Measurements from ENCODE around the gene TLR9.

The TLR9 gene

DNA sequence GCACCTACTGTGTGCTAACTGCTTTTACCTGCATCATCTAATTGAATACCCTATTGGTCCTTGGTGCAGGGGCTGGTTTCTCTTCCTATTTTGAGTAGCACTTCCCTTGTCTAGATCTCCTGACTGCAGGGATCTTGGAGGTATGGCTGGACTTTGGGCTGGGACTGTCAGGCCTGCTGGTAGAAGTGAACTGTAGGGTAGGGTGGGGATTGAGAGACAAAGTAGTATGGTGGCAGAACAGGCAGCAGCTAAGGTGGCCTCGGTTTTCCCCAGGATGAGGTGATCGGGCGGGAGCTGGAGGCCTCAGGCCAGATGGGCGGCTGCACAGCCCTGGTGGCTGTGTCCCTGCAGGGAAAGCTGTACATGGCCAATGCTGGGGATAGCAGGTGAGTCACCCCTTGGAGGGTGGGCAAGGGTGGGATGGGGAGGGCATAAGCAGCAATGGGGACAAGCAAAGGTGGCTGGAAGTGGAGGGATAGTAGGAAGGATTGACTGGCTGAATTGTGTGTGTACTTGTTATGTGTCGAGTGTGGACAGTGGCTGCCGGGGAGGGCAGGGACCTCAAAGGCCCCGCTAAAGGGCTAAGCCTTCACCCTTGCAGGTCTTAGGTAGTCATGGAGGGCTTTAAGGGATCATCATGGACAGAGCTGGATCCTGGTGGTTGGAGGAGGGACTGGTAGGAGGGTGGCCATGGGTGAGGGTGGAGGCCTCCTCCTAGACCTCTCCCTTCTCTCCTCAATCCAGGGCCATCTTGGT is 22.1 kb upstream of the TLR9 start:
- no peak for FAIRE-seq

DNA sequence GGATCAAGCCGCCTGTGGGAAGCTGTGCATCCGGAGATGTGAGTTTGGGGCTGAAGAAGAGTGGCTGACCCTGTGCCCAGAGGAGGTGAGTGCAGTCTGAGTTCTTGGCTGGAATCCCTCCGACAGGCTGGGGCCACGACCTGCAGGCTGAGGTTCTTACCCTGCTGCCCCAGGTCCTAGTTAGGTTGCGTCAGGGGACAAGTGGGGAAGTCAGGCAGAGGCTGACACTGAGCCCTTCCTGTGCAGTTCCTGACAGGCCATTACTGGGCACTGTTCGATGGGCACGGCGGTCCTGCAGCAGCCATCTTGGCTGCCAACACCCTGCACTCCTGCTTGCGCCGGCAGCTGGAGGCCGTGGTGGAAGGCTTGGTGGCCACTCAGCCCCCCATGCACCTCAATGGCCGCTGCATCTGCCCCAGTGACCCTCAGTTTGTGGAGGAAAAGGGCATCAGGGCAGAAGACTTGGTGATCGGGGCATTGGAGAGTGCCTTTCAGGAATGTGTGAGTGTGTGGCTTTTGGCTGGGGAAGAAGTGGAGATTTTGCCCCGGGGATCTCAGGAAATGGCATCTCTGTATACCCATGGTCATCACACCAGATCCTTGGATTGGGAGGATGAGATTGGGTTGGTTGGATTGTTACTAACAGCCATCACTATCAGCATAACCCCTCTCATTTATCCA is 21.4 kb upstream of the TLR9 start:
- FAIRE-seq: no peak

DNA sequence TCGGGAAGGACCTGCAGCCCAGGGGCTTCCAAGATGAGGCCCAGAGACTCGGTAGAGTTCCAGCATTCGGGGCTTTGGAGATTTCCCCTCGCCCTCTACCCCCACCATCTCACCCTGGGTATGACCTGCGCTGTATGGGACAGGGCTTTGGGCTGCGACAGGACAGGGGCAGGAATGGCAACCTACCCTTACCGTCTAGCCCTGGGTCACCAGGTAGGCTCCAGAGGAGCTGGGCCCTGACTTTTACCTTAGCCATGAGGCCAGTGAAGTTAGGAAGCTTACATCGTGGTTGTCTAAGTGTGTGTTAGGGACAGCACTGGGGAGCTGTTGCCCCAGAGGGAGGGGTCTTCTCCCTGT is 20.8 kb upstream of the TLR9 start:
- no peak for FAIRE-seq

DNA sequence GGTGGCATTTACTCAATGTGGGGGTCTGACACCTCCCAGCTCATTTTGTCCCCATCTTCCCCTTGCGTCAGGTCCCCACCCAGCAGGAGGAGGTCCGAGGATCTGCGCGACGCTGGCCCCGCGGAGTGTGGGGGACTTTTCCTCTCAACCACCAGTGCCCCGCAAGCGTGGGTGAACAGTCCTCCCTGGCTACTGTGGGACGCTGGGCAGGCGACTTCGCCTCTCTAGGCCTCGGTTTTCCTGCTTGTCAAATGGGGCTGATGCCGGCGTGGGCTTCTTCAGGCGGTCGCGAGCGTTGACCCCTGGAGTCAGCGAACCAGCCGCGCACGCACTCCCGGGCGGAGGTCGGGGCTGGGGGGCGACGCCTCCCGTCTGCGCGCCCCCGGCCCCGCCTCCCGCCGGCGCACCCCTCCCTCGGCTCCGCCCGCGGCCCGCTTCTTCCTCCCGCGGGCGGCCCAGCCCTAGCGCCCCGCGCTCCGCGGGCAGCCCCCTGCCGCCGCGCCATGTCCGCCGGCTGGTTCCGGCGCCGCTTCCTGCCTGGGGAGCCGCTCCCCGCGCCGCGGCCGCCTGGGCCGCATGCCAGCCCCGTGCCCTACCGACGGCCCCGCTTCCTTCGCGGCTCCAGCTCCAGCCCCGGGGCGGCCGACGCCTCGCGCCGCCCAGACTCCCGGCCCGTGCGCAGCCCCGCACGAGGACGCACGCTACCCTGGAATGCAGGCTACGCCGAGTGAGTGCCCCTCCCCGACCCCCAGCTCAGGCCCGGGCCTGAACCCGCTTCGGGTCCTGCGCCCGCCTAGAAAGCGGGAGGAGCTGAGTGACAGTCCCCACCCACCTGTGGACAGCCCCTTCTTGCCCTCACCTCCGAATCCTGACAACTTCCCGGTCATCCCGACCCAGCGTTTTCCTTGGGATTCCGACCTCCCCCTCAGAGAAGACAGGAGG is 20.1 kb upstream of the TLR9 start, which contains the start of gene PPM1M:
TSS of gene PPM1M (plus strand) at position 438 of the 942 bp plus-strand sequence. CDS start at position 504, 66 bp downstream.
- FAIRE-seq: no peak

DNA sequence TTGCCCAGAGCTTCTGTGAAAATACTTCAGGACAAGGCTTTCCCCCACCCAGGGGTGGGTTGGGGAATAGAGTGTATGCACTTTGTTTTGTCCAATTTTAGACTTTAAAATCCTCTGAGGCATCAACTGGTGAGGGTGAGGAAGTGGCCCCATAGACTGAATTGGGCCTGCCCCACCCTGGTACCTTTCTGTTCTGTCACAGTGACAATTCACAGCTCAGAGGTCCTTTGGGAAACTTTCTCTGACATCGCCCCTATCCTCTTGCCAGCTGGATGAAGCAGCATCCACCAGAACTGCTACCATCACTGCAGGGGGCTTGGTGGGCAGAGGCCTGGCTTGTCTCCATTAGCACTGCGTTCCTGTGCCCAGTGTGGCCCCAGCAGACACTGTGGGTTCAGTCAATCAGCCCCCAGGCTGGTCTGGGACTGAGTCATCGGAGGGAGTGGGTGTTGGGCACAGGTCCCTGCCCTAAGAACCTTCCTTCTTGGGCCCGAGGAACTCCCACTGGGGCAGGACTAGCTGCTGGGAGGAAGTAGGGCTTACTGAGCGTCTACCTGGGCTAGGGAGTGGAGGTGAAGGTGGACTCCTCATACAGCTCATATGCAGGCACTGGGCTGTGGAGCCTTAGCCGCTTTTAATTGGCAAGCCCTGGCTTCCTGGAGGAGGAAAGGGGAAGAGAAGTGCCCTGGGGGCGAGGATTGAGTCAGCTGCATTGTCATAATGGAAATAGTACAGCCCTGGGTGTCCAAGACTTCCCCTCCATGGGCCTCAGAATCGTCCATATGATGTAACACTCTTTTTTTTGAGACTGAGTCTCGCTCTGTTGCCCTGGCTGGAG is 18.6 kb upstream of the TLR9 start:
- no peak for FAIRE-seq

DNA sequence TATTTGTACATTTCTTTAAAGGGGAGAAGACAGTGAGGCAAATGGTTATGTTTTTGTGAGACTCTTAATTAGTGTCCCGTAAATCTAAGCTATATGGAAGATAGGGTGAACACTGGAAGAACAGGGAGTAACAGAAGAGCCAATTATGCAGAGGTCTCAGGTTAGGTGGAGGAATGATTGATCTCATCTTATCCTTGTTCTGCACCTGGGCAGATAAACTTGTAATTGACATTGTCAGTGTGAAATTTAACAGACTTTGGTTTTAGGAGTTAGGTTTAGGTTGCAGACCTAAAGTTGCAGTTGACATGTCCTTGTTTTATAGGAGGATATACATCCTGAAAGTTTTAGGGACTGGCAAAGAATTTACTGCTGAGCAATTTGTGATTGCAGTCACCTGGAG is 16.6 kb upstream of the TLR9 start:
- FAIRE-seq: no peak

DNA sequence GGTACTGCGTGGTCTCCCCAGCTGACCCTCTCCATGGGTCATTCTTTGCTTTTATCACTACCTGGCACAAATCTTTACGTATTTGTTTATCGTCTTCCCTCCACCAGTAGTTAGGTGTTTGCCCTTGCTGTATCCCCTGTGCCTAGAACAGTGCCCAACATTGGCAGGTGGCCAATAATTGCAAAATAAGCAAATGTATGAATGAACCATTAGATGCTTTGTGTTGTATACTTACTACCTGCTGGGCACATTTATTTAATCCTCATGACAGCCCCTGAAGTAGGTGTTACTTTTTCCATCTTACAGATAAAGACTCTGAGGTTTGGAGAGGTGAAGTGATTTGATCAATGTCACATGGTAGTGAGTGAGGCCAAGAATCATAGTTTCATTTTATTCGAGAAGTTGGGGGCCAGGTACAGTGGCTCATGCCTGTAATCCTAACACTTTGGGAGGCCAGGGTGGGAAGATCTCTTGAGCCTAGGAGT is 15.5 kb upstream of the TLR9 start:
- FAIRE-seq: no peak

DNA sequence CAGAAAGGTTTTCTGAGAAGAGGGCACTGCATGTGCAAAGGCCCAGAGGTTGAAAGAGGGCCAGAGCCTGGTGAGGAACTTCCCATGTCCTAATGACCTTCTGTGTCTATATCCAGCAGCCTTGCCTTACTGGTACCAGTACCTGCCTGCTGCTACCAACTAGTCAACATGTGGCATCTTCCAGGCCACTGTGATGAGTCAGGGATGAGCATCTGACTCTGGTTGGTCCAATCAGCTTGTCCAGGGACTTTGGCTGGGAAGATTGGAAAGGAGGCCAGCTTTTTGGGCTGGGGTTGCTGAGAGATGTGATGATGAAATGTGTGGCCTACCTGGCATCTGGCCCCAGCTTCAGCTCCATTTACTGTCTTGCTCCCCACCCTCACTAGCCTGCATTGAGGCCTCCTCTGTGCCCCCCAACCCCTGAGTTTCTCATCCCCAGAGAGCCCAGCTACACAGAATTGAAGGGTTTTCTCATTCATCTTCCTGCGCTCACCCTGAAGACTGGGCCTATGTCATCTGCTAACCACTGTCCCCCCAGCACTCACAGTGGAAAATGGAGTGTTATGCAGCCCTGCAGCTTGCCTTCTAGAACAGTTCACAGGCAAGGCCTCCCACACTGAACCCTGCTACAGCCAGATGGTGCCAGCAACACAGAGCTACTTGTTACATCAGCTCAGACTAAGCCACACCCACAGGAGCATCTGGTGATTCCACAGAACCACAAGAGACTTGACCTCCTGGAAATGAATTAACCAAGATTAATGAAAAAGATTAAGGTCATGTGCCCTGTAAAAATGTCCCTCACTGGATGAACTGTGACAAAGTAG is 14.8 kb upstream of the TLR9 start:
- no peak for FAIRE-seq

DNA sequence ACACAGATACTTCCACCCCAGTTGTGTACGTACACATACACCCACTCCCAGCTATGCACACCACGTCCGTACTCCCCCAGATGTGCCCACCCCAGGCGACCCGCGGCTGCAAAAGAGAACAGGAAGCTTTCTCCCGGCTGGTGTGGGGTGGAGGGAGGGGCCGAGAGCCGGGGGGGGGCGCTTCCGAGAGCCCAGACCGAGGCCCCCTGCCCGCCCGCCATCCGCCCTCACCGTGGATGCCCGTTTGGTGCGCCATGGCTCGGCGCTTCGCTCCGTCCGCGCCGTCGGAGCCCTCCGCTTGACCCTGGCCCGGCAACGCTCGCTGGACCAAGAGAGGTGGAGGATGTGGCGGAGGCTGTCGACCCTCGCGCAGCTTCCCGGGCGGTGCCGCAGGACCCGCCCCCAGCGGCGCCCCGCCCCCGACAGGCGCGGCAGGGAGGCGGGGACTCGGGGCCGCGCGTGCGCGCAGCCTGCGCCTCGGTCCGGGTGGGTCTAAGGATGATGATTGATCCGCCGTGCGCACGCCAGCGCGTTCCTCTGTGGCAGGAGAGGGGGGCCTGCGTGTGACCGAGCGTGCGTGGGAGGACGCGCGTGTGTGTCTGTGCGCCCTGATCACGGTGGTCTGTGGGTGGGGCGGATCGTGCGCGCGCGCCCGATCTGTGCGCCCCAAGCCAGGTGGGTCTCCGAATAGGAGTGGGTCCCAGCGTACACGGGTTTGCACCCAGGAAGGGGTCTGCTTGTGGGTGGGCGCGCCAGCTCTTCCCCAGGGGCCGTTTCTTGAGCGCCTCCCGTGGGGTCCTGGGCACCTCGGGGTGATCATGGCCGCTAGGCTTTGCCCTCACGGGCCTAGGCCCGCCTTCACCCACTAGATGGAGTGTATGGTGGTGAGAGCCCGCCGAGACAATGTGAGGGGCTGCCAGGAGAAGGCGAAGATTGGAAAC is 13.6 kb upstream of the TLR9 start, which contains the start of gene TWF2:
TSS of gene TWF2 (minus strand) at position 398 of the 941 bp plus-strand sequence. CDS start at position 256, 142 bp downstream.
- FAIRE-seq: no peak

DNA sequence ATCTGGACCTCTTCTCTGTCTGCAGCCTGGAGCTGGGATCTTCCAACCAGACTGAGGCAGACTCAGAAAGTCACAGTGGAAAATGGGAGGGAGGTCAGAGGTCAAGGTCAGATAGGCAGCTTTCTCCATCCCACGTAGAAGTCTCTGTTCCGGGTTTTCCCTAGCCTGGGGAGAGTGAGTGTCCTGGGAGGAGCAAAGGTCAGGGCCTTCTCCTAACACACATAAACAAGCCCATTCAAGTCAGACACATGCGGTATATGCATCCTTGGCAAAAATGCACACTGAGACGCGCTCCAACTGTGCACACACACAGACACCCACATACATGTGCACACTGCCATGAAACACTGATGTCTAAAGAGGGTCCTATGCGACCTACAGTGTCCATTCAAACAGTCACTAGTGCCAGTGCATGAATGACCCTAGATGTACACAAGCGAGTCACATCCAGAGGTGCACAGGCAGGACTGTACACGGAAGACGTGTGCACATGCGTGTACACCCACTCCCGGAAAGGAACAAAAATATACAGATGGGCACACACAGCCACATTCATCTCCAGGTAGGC is 12.8 kb upstream of the TLR9 start:
- FAIRE-seq: no peak

DNA sequence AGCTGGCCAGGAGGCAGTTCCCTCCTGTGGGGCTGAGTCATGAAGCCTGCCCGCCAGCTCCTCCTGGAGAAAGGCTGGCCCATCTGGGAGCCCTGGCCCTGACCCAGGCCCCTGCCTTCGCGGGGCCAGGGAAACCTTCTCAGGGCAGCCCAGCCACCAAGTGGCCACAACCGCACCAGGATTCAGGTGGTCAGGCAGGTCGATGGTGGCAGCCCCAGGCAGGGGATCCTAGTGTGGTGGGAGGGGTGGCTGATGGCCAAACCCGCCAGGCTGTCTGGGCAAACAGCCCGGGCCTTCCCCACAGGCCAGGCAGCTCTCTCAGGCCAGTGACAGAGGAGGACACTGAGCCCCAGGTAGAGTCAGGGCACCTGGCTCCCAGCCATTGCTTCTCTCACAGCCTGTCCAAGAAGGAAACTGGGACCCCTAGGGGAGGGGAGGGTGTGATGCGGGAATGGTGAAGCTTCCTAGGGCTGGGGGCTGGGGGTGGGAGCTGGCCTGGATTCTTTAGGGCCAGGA is 12.3 kb upstream of the TLR9 start:
- no peak for FAIRE-seq

DNA sequence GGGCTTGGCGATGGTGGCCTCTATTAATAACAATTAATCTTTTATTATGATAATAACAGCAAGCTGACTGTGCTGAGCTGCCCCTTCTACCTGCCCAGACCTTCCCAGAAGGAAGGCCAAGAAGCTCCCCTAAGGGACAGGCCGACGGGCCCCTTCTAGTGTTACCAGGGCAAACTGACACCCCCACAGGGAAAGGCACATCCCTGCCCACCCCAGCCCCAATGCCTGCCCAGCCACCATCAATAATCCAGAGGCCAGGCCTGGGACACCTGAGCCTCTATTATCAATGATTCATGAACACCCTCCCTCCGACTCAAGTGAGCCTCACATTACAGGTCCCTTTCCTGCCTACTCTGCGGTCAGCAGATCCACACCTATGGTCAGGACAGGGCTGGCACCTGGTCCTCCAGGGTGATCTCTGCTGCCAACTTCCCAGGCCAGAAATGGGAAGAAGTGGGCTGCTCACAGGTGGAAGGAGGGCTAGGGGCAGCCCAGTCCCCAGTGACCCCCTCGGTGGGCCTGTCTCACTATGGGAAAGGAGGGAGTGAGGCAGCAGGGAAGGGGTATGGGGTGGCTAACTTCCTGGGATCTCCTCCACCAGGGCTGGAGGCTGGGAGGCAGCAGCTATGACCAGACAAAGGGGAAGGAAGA is 11.7 kb upstream of the TLR9 start:
- FAIRE-seq: no peak

DNA sequence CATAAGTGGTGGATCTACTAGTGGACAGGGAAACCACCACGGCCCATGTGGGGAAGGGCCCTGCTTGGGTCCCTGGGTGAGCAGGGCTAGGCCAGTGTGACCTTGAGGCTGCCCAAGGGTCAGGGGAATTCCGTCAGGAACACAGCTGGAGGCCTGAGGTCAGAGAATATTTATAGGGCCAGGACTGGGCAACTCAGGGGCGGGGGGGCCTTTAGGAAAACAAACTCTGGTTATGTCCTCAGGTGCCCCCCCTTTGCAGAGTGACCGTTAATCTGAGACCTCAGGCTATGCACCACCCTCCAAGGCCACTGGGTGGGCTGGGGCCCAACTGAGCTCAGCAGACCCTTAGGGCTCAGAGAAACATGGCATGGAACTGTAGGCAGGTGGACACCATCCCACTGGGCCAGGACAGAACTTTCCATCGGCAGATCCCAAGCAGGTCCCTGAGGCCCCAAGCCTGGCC is 11.0 kb upstream of the TLR9 start:
- no peak for FAIRE-seq

DNA sequence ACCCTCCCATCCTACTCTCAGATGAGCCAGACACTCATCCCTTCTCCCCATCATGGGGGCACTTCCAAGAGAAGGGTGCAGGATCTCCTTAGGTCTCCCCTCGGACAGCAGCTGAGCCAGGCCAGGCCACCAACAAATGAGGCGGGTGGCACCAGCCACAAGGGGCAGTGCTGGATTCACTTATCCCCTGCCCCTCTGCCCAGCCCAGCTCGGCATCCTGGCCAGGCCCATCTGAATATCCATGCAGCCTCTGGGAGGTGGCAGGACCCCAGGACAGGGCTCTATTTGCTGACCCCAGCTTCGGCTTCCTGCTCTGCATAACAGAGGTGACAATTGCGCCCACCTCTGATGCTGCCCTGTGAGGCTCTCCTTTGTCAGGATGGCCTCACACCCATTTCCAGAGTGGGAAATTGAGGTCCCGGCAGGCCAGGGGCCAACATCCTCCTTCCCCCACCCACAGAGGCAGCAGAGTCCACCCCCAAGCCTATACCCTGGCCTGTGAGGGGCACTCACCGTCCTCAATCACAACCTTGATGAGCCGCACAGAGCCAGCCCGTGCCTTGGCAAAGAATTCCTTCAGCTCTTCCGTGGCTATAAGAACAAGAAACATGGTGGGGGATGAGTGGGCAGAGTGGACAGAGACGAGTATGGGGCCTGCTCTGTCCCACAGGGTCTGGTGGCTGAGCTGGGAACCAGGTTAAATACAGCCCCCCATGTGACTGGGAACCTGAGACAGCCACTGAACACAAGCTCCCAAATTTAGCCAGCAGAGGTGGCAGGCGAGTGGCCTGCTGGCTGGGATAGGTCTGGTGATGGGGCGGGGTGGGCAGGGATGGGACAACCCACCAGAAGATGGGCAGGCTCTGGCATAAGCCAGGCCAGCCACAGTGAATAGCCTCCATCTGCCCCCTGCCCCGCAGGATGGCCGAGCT is 9.3 kb upstream of the TLR9 start:
- no peak for FAIRE-seq

DNA sequence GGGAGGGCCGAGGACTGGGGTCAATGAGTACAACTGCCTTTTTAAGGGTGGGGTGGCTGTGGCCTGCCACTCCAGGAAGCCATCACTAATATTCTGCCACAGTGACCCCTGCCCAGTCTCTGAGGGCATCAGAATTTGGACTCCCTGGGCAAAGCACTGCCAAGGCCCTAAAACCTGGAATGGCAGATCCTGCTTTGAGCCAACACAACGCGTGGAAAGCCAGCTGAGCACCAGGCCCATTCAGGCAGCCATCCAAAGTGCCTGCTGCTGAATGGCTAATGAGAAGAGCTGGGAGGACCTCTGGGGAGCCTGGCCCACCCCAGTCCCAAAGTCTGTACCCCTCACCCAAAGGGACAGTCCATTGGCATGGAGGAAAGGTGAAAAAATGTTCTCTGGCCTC is 8.5 kb upstream of the TLR9 start:
- FAIRE-seq: no peak

DNA sequence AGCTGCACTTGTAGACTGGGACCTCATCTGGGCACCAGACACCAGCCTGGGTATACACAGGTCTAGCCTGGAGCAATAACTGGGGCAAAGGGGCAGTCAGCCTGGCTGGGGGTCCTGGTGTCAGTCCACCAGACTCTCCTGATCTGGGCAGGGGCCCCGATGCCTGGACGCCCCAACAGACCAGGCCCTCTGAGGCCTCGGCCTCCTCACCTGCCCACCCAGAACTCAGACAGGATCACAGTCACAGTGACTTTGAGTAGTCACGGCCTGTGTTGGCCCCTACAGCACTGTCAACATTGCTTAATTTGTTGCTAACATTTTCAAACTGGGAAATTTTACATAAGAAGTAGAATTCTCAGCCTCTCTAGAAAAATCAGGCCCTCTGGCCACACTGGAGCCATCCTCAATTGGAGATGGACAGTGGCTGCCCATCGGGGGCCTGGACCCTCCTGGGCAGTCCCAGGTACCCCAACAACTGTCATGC is 7.7 kb upstream of the TLR9 start:
- no peak for FAIRE-seq

Measured in A204.1 (cell line).